K562 (cell line): Measurements from ENCODE around the gene TNFSF4. TPM values are rescaled to one million over a fixed set of nuclear protein-coding genes. Genes with fewer than 3 reads are reported as not detected.

Experiments used
- ATAC-seq: fragments of 200-7000 bp; cut with Tn5 transposase; 3 replicates; pipeline ENCODE4 v1.9.1; 2020; ENCODE audit warnings: moderate library complexity
- BruUV-seq: library from RNA; stranded (reverse); fragments of 400-500 nt; replicated peaks from 2 replicates; lab custom pipeline; 2021; lab: Mats Ljungman, UMichigan
- CTCF ChIA-PET: fragments of 300-600 bp; formaldehyde crosslinking; extraction: SDS; loops from one replicate; lab custom pipeline; 2021; ENCODE audit warnings: low intra/inter-chr PET ratio; lab: Yijun Ruan, JAX
- POLR2A ChIA-PET: fragments of 300-600, 350-650 bp; sonication (Branson Sonifier 250); formaldehyde crosslinking; extraction: SDS; loops from one replicate; lab custom pipeline; 2021; ENCODE audit warnings: antibody characterized with exemption, inconsistent platforms; lab: Yijun Ruan, JAX
- DNase-seq, 4 experiments: peaks; one replicate each; pipeline versions ENCODE4 v3.0.0 to v3.0.0-alpha.2; 2011 to 2018; ENCODE audit warnings: low spot score in 3 of 4, mixed read lengths in 3 of 4; ENCODE audit errors: extremely low read depth in 1 of 4
- FAIRE-seq: peaks from 2 replicates; lab custom pipeline; 2011; peaks lifted over from hg19 to GRCh38; lab: Jason Lieb, UNC
- H2AFZ ChIP-seq: 2 replicates; pipeline ENCODE4 v1.6.0; 2011; ENCODE audit warnings: low read depth, low read length, control low read depth, inconsistent platforms
- H3K27ac ChIP-seq: fragments of 200-600 bp; 3 replicates; pipeline ENCODE4 v1.8.0; 2011; ENCODE audit warnings: low read depth, mild to moderate bottlenecking, control low read depth, inconsistent platforms, low read length, moderate library complexity, mixed read lengths; ENCODE audit errors: extremely low read depth
- H3K27me3 ChIP-seq, 2 experiments: fragments of 300-600 bp in 1 of 2; 2 replicates in 1 of 2; 3 replicates in 1 of 2; pipeline versions ENCODE4 v1.6.0 to v1.8.0; 2011; ENCODE audit warnings: inconsistent platforms in 2 of 2, low read length in 2 of 2, mild to moderate bottlenecking in 1 of 2, mixed read lengths in 1 of 2, moderate library complexity in 1 of 2; ENCODE audit not compliant: control insufficient read depth in 2 of 2, insufficient read depth in 2 of 2
- H3K36me3 ChIP-seq: fragments of 300-600 bp; 3 replicates; pipeline ENCODE4 v1.8.0; 2011; ENCODE audit warnings: mild to moderate bottlenecking, low read length, inconsistent platforms; ENCODE audit not compliant: control insufficient read depth, insufficient read depth
- H3K4me1 ChIP-seq, 2 experiments: fragments of 200-600 bp in 1 of 2; replicated peaks in 1 of 2; 2 replicates in 1 of 2; 3 replicates in 1 of 2; pipeline versions ENCODE4 v1.5.1 to v1.8.0; 2011; ENCODE audit warnings: inconsistent platforms in 2 of 2, low read length in 2 of 2, mild to moderate bottlenecking in 1 of 2, mixed read lengths in 1 of 2, moderate library complexity in 1 of 2; ENCODE audit not compliant: control insufficient read depth in 2 of 2, insufficient read depth in 2 of 2
- H3K4me2 ChIP-seq: 2 replicates; pipeline ENCODE4 v1.6.1; 2011; ENCODE audit warnings: low read length, control low read depth, inconsistent platforms, mixed read lengths; ENCODE audit not compliant: insufficient read depth
- H3K4me3 ChIP-seq: fragments of 200-600 bp; sonication (generic), shearing (Covaris generic); 2 replicates; pipeline ENCODE4 v1.5.1; 2016; ENCODE audit warnings: control low read depth, inconsistent platforms
- H3K79me2 ChIP-seq: fragments of 200-600 bp; 3 replicates; pipeline ENCODE4 v1.8.0; 2011; ENCODE audit warnings: low read length, inconsistent platforms; ENCODE audit not compliant: control insufficient read depth, insufficient read depth
- H3K9ac ChIP-seq, 2 experiments: 2 replicates each; pipeline versions ENCODE4 v1.6.0 to v1.6.1; 2011; ENCODE audit warnings: low read depth in 2 of 2, low read length in 2 of 2, control low read depth in 1 of 2, inconsistent platforms in 1 of 2, mild to moderate bottlenecking in 1 of 2, mixed read lengths in 1 of 2; ENCODE audit not compliant: insufficient read depth in 1 of 2
- H3K9me1 ChIP-seq: one replicate; pipeline ENCODE4 v1.6.0; 2011; ENCODE audit warnings: inconsistent platforms, mild to moderate bottlenecking, low read length, moderate library complexity; ENCODE audit not compliant: control insufficient read depth, insufficient read depth
- H3K9me3 ChIP-seq: replicated peaks from 2 replicates; pipeline ENCODE4 v1.5.1; 2011; ENCODE audit warnings: low read depth, low read length, inconsistent platforms; ENCODE audit not compliant: control insufficient read depth, insufficient read depth
- H4K20me1 ChIP-seq: replicated peaks from 2 replicates; pipeline ENCODE4 v1.6.1; 2011; ENCODE audit warnings: low read length, inconsistent platforms, mixed read lengths; ENCODE audit not compliant: control insufficient read depth, insufficient read depth
- C11orf30 ChIP-seq: fragments of 450-650 bp; IDR thresholded peaks from 2 replicates; pipeline ENCODE4 v1.6.1; 2016; ENCODE audit warnings: low read depth, mild to moderate bottlenecking
- MAFF ChIP-seq: IDR thresholded peaks from 2 replicates; pipeline ENCODE4 v1.6.1; 2012; ENCODE audit warnings: low read length, improper control_type of control experiment
- MAFG ChIP-seq: fragments of 450-650 bp; conservative IDR thresholded peaks from 2 replicates; pipeline ENCODE4 v1.6.1; 2016; ENCODE audit warnings: missing genetic modification characterization, missing compliant biosample characterization
- MAFK ChIP-seq: IDR thresholded peaks from 2 replicates; pipeline ENCODE4 v1.6.1; 2011; ENCODE audit warnings: low read length, improper control_type of control experiment
- POLR2B ChIP-seq: fragments of 450-650 bp; IDR thresholded peaks from 2 replicates; pipeline ENCODE4 v1.6.1; 2018; ENCODE audit warnings: low read depth; ENCODE audit not compliant: partially characterized antibody
- ZNF316 ChIP-seq: fragments of 450-650 bp; IDR thresholded peaks from 2 replicates; pipeline ENCODE4 v1.6.1; 2016
- WGBS: fragments of 100-300 bp; shearing (Covaris generic); methylation state at CpG from one replicate; pipeline ENCODE4 v1.1.6; 2016; ENCODE audit warnings: low coverage, mixed read lengths; ENCODE audit not compliant: insufficient coverage; ENCODE audit errors: missing lambda C conversion rate; 5-methylcytosine and 5-hydroxymethylcytosine counted together
- in situ Hi-C: fragments of 300-500 bp; cut with MboI; formaldehyde crosslinking; loops from 4 replicates; pipeline ENCODE4 v1.15.0; 2018; ENCODE audit warnings: inconsistent platforms, mixed read lengths
- intact Hi-C: fragments of 100-400 bp; cut with micrococcal nuclease; formaldehyde crosslinking; loops from 2 replicates; pipeline ENCODE4 v1.14.2; 2022
- polyA plus RNA-seq, 8 experiments: library from polyadenylated mRNA; depleted of rRNA in 4 of 8; stranded (reverse) in 5 of 8; unstranded in 3 of 8; fragments of >200 nt; fragmentation: Nextera tagmentation in 2 of 8; fragmentation: Illumina TruSeq in 1 of 8; extraction: Ambion mirVana in 2 of 8; extraction: Trizol in 1 of 8; gene quantifications; 2 replicates each; pipeline versions ENCODE4 v1.2.1 to v1.2.3, GENCODE V29; 2011 to 2014; ENCODE audit warnings: inconsistent platforms in 1 of 8, missing spikeins in 1 of 8
- total RNA-seq, 7 experiments: library from RNA; depleted of rRNA in 6 of 7; stranded (reverse); fragments of >200 nt in 6 of 7; fragmentation: Illumina TruSeq in 2 of 7; extraction: Trizol in 2 of 7; gene quantifications; 2 replicates each; pipeline versions ENCODE4 v1.2.1 to v1.2.3, GENCODE V29; 2011 to 2021; ENCODE audit warnings: low replicate concordance in 1 of 7
- TF ChIP-seq, protein P1 (sequence below): fragments of 200-800 bp; sonication (Bioruptor generic); IDR thresholded peaks from 2 replicates; pipeline ENCODE4 v1.6.1; 2017; ENCODE audit warnings: missing genetic modification characterization, missing compliant biosample characterization

The TNFSF4 gene
- total and polyA plus RNA-seq, 9 of the 15 experiments (the other 6 are each of a cell fraction or from before 2014, with no cell fraction given): 0.08 to 0.23 (median 0.15) TPM; not detected in 1

DNA sequence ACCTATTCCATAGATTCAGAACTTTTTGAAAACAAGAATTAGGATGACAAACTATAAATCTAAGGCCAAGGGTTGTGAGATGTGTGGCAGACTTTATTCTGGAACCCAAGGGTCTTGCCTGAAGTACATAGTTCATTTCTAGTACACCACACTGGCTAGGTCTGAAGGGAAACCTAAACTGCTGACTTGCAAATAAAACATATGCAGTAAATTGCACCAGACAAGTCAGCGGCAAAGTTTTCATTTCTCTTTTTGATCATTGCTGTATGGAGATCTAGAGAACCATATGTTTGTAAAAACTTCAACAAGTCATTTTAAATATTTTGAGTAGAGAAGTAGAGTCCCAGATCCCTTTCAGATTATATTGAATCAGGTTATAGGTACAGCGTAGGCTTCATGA, 43.9 kb downstream of the TNFSF4 start:
- H3K27me3 ChIP-seq: no peaks in the 10 kb centered on the region
- no peaks in the 10 kb centered on the region for H3K9me3 ChIP-seq
- no peak overlapping the region for H3K27ac ChIP-seq
- H3K4me1 ChIP-seq: no peaks in the 10 kb centered on the region
- H4K20me1 ChIP-seq: no peaks in the 10 kb centered on the region
- no TSS peak for BruUV-seq
- ChIA-PET CTCF (no interaction called here), POLR2A (interaction anchor here (0.6 kb wide), 1 partner anchor 1038 kb away, joined by 3 read pairs; no protein-coding TSS in a partner anchor)
- intact Hi-C loops: no loop called here
- no peak overlapping the region for H3K9ac ChIP-seq
- no peaks in the 10 kb centered on the region for H3K36me3 ChIP-seq
- TF ChIP-seq MAFF (peak; percentile 86), ZNF316 (peak; percentile 86), MAFG (tag) (peak; percentile 83), C11orf30 (peak; percentile 80), POLR2B (no peak), MAFK (peak; percentile 81)
- TF ChIP-seq, protein P1, sequence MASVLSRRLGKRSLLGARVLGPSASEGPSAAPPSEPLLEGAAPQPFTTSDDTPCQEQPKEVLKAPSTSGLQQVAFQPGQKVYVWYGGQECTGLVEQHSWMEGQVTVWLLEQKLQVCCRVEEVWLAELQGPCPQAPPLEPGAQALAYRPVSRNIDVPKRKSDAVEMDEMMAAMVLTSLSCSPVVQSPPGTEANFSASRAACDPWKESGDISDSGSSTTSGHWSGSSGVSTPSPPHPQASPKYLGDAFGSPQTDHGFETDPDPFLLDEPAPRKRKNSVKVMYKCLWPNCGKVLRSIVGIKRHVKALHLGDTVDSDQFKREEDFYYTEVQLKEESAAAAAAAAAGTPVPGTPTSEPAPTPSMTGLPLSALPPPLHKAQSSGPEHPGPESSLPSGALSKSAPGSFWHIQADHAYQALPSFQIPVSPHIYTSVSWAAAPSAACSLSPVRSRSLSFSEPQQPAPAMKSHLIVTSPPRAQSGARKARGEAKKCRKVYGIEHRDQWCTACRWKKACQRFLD (CRISPR knock-in tag): no peak
- H3K4me2 ChIP-seq: no peak overlapping the region
- H3K79me2 ChIP-seq: no peaks in the 10 kb centered on the region
- H3K4me3 ChIP-seq: no peak overlapping the region
- FAIRE-seq (no peak), ATAC-seq (no peak), DNase-seq (no peak)
- no peak overlapping the region for H2AFZ ChIP-seq
- in situ Hi-C loops: no loop called here
- 0% methylated on average over 2 of the region's 2 CpGs for WGBS
- no peaks in the 10 kb centered on the region for H3K9me1 ChIP-seq
